Stimulated activated naive CD8-positive, alpha-beta T cell treated with anti-CD3 and anti-CD28 coated beads, Interleukin-15, Interleukin-2, amounts not matched to agents 100 U/mL and 50 U/mL, for 24 hours (primary cell): ENCODE data around the gene UMOD.
A peak's percentile ranks its signal among the peaks of the same experiment; 100 is the strongest.

Experiments used
- ATAC-seq: fragments of 150-1000 bp; cut with Tn5 transposase; one replicate; pipeline ENCODE4 v1.10.0; 2021
- DNase-seq: peaks from one replicate; pipeline ENCODE4 v3.0.0; 2021

UMOD gene

GRCh38 chr16:20364051-20364450, 11.5 kb upstream of the UMOD start:
- no peak for DNase-seq
- no peak for ATAC-seq

GRCh38 chr16:20363191-20363590, 10.7 kb upstream of the UMOD start:
- ATAC-seq (no peak), DNase-seq (no peak)

GRCh38 chr16:20359997-20360396, 7.5 kb upstream of the UMOD start:
- DNase-seq (no peak), ATAC-seq (no peak)

GRCh38 chr16:20355114-20355782, 2.7 kb upstream of the UMOD start:
- ATAC-seq (no peak), DNase-seq (no peak)

GRCh38 chr16:20353379-20353778, 864 bp upstream of the UMOD start:
- no peak for ATAC-seq
- no peak for DNase-seq

GRCh38 chr16:20349615-20350014, 2.9 kb downstream of the UMOD start:
- ATAC-seq (no peak), DNase-seq (no peak)

GRCh38 chr16:20348365-20349185, 3.9 kb downstream of the UMOD start:
- DNase-seq (peak; percentile 2), ATAC-seq (no peak)

- ATAC-seq = no peak
- no peak for DNase-seq
Measured at GRCh38 chr16:20347666-20348364, 4.7 kb downstream of the UMOD start.

GRCh38 chr16:20344611-20345010, 7.9 kb downstream of the UMOD start:
- DNase-seq (no peak), ATAC-seq (no peak)

- DNase-seq (no peak), ATAC-seq (no peak)
Measured at GRCh38 chr16:20339744-20340143, 12.8 kb downstream of the UMOD start.

- DNase-seq (no peak), ATAC-seq (no peak)
Measured at GRCh38 chr16:20336955-20337354, 15.6 kb downstream of the UMOD start.

- ATAC-seq (no peak), DNase-seq (no peak)
Measured at GRCh38 chr16:20334396-20334795, 18.1 kb downstream of the UMOD start.

- ATAC-seq = no peak
- no peak for DNase-seq
Measured at GRCh38 chr16:20333120-20333519, 19.4 kb downstream of the UMOD start.

- DNase-seq (no peak), ATAC-seq (no peak)
Measured at GRCh38 chr16:20332411-20332810, 20.1 kb downstream of the UMOD start.

GRCh38 chr16:20331635-20332034, 20.9 kb downstream of the UMOD start:
- DNase-seq (no peak), ATAC-seq (no peak)

GRCh38 chr16:20329392-20330138, 22.9 kb downstream of the UMOD start:
- DNase-seq = no peak
- no peak for ATAC-seq

GRCh38 chr16:20327444-20328041, 25.0 kb downstream of the UMOD start, which contains the start of gene GP2:
Gene GP2 (minus strand): TSS chr16:20327513. CDS start chr16:20326431, 1,082 bp downstream.
- no peak for ATAC-seq
- DNase-seq = no peak

GRCh38 chr16:20326321-20326720, 26.2 kb downstream of the UMOD start:
- ATAC-seq = no peak
- DNase-seq = no peak

GRCh38 chr16:20325005-20325404, 27.5 kb downstream of the UMOD start:
- ATAC-seq (no peak), DNase-seq (no peak)

- ATAC-seq = no peak
- DNase-seq = no peak
Measured at GRCh38 chr16:20323591-20324117, 28.9 kb downstream of the UMOD start.

GRCh38 chr16:20322696-20323095, 29.8 kb downstream of the UMOD start:
- no peak for ATAC-seq
- no peak for DNase-seq

- ATAC-seq = no peak
- no peak for DNase-seq
Measured at GRCh38 chr16:20321671-20322070, 30.8 kb downstream of the UMOD start.
